ENCODE data around the gene SNX32.

Gene SNX32

GRCh38 chr11:65899356-65900124, 65.8 kb downstream of the SNX32 start:
- H3K4me3 ChIP-seq (replicated peaks in 1 of 2; ENCODE audit: low read depth in 2 of 2, low read length in 2 of 2), result peak overlapping the region; percentile 76 to 98
- peak; percentile 76 to 80 for DNase-seq (ENCODE audit: low read depth in 2 of 2)
- TF ChIP-seq, protein P1, sequence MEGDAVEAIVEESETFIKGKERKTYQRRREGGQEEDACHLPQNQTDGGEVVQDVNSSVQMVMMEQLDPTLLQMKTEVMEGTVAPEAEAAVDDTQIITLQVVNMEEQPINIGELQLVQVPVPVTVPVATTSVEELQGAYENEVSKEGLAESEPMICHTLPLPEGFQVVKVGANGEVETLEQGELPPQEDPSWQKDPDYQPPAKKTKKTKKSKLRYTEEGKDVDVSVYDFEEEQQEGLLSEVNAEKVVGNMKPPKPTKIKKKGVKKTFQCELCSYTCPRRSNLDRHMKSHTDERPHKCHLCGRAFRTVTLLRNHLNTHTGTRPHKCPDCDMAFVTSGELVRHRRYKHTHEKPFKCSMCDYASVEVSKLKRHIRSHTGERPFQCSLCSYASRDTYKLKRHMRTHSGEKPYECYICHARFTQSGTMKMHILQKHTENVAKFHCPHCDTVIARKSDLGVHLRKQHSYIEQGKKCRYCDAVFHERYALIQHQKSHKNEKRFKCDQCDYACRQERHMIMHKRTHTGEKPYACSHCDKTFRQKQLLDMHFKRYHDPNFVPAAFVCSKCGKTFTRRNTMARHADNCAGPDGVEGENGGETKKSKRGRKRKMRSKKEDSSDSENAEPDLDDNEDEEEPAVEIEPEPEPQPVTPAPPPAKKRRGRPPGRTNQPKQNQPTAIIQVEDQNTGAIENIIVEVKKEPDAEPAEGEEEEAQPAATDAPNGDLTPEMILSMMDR (IDR thresholded peaks at IDR 0.05; ENCODE audit: low read depth, low read length), result no peak

DNA sequence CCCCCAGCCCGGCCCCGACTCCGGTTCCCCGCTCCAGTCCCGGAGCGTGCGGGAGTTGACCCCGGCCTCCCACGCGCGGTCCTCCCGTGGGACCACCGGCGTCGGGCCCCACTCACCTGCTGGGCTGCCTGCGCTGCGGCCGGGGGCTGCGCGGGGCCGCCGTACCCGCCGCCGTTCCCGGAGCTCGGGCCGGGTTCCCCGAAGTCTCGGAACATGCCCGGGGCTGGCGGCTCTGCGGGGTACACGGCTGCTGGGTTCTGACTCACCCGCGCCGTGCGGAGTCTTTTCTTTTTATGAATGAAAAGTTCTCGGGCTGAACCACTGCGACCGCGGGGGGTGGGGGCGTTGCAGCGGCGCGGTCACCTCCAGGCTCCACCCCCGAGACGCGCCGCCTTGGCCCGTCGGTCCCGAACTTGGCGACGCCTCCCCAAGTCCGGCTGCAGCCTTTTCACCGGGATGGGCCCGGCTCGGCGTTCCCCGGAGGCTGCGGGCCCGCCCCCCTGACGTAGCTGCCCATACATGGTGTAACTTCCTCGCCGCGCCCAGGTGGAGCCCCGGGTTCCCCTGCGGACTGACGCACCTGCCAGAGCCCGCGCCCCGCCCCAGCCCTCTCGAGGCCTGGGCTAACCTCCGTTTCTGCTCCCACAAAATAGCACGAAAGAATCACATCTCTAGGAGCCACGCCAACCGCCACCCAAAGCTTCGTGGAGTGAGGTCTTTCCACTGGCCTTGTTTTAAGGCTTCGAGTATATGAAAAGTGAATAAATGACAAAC, 66.5 kb downstream of the SNX32 start, which contains the start of gene FOSL1:
FOSL1 (minus strand) TSS at position 264 of the 774 bp plus-strand sequence; CDS start at position 215, 49 bp downstream.
- TF ChIP-seq, protein P1 (IDR thresholded peaks at IDR 0.05; ENCODE audit: low read depth, low read length), result no peak
- peak; percentile 97 to 98 for DNase-seq (ENCODE audit: low read depth in 2 of 2)
- peak within 1 kb of the TSS; percentile 76 to 98 for H3K4me3 ChIP-seq (replicated peaks in 1 of 2; ENCODE audit: low read depth in 2 of 2, low read length in 2 of 2)

GRCh38 chr11:65900899-65901180, 67.1 kb downstream of the SNX32 start:
- no peak for DNase-seq (ENCODE audit: low read depth in 2 of 2)
- TF ChIP-seq, protein P1 (IDR thresholded peaks at IDR 0.05; ENCODE audit: low read depth, low read length), result no peak
- H3K4me3 ChIP-seq (replicated peaks in 1 of 2; ENCODE audit: low read depth in 2 of 2, low read length in 2 of 2), result no peak overlapping the region

- peak; percentile 69 to 92 for DNase-seq (ENCODE audit: low read depth in 2 of 2)
- TF ChIP-seq, protein P1 (IDR thresholded peaks at IDR 0.05; ENCODE audit: low read depth, low read length), result no peak
- no peak overlapping the region for H3K4me3 ChIP-seq (replicated peaks in 1 of 2; ENCODE audit: low read depth in 2 of 2, low read length in 2 of 2)
These were observed 69.3 kb downstream of the SNX32 start for GRCh38 chr11:65903068-65903481.
